IMR-90 (cell line): ENCODE data around the gene ITFG2. TPM values are rescaled to one million over a fixed set of nuclear protein-coding genes. Genes with fewer than 3 reads are reported as not detected.

Experiments used
- ATAC-seq: fragments of 200-7000 bp; cut with Tn5 transposase; 2 replicates; pipeline ENCODE4 v1.9.1; 2020; ENCODE audit warnings: low read depth, mild to moderate bottlenecking, moderate library complexity
- BruUV-seq: library from RNA; stranded (reverse); fragments of 400-500 nt; replicated peaks from 2 replicates; lab custom pipeline; 2021; lab: Mats Ljungman, UMichigan
- CTCF ChIA-PET: fragments of 300-600 bp; formaldehyde crosslinking; extraction: SDS; loops from one replicate; lab custom pipeline; 2021; ENCODE audit warnings: antibody characterized with exemption; lab: Yijun Ruan, JAX
- POLR2A ChIA-PET: fragments of 300-600 bp; sonication (Branson Sonifier 250); formaldehyde crosslinking; loops from one replicate; lab custom pipeline; 2022; ENCODE audit warnings: antibody characterized with exemption; ENCODE audit not compliant: unreplicated experiment; lab: Charles Lee
- DNase-seq: peaks from one replicate; pipeline ENCODE4 v3.0.0; 2013
- H2AFZ ChIP-seq: replicated peaks from 2 replicates; pipeline ENCODE3; 2013; ENCODE audit warnings: low read length, mild to moderate bottlenecking; ENCODE audit not compliant: poor library complexity
- H2AK5ac ChIP-seq: 2 replicates; pipeline ENCODE4 v1.6.1; 2013; ENCODE audit warnings: low read depth, low read length, inconsistent platforms
- H2AK9ac ChIP-seq: replicated peaks from 2 replicates; pipeline ENCODE3; 2013; ENCODE audit warnings: mild to moderate bottlenecking, low read depth, low read length, moderate library complexity; ENCODE audit not compliant: poor library complexity
- H2BK120ac ChIP-seq: 2 replicates; pipeline ENCODE4 v1.6.1; 2013; ENCODE audit warnings: low read depth, low read length, inconsistent platforms
- H2BK15ac ChIP-seq: 3 replicates; pipeline ENCODE4 v1.6.1; 2013; ENCODE audit warnings: low read depth, low read length, inconsistent platforms
- H2BK20ac ChIP-seq: 2 replicates; pipeline ENCODE4 v1.6.1; 2013; ENCODE audit warnings: low read depth, mild to moderate bottlenecking, inconsistent platforms, low read length, moderate library complexity
- H2BK5ac ChIP-seq: 2 replicates; pipeline ENCODE4 v1.6.1; 2013; ENCODE audit warnings: mild to moderate bottlenecking, low read depth, low read length, inconsistent platforms; ENCODE audit not compliant: poor library complexity, severe bottlenecking
- H3K14ac ChIP-seq: replicated peaks from 2 replicates; pipeline ENCODE4 v1.6.1; 2013; ENCODE audit warnings: low read depth, low read length, inconsistent platforms
- H3K18ac ChIP-seq: 2 replicates; pipeline ENCODE4 v1.6.1; 2013; ENCODE audit warnings: low read depth, low read length, control low read depth
- H3K23ac ChIP-seq: 2 replicates; pipeline ENCODE4 v1.6.1; 2013; ENCODE audit warnings: low read depth, low read length, inconsistent platforms
- H3K27ac ChIP-seq: 2 replicates; pipeline ENCODE4 v1.5.1; 2013; ENCODE audit warnings: mild to moderate bottlenecking, control low read depth, low read length; ENCODE audit not compliant: insufficient read depth
- H3K27me3 ChIP-seq: 2 replicates; pipeline ENCODE4 v1.6.1; 2013; ENCODE audit warnings: low read length; ENCODE audit not compliant: control insufficient read depth, insufficient read depth
- H3K36me3 ChIP-seq: 2 replicates; pipeline ENCODE4 v1.6.1; 2013; ENCODE audit warnings: low read length, mixed read lengths; ENCODE audit not compliant: control insufficient read depth, insufficient read depth
- H3K4ac ChIP-seq: 2 replicates; pipeline ENCODE4 v1.6.1; 2013; ENCODE audit warnings: low read depth, low read length, inconsistent platforms
- H3K4me1 ChIP-seq: 2 replicates; pipeline ENCODE4 v1.6.1; 2013; ENCODE audit warnings: low read length, mixed read lengths; ENCODE audit not compliant: control insufficient read depth, insufficient read depth
- H3K4me2 ChIP-seq: 2 replicates; pipeline ENCODE4 v1.6.1; 2013; ENCODE audit warnings: low read depth, mild to moderate bottlenecking, control low read depth, low read length, moderate library complexity
- H3K4me3 ChIP-seq: 2 replicates; pipeline ENCODE4 v1.5.1; 2013; ENCODE audit warnings: low read depth, mild to moderate bottlenecking, control low read depth, low read length, moderate library complexity; ENCODE audit not compliant: insufficient read depth
- H3K56ac ChIP-seq: 2 replicates; pipeline ENCODE4 v1.6.1; 2013; ENCODE audit warnings: low read length, inconsistent platforms; ENCODE audit not compliant: insufficient read depth; ENCODE audit errors: extremely low read depth
- H3K79me1 ChIP-seq, 2 experiments: 2 replicates each; pipeline ENCODE4 v1.6.1; 2013; ENCODE audit warnings: low read length in 2 of 2, inconsistent platforms in 1 of 2, low read depth in 1 of 2
- H3K9ac ChIP-seq: 2 replicates; pipeline ENCODE4 v1.6.1; 2013; ENCODE audit warnings: low read depth, low read length, control low read depth
- H3K9me1 ChIP-seq: 2 replicates; pipeline ENCODE4 v1.6.1; 2013; ENCODE audit warnings: low read length, inconsistent platforms; ENCODE audit not compliant: insufficient read depth
- H3K9me3 ChIP-seq: 2 replicates; pipeline ENCODE4 v1.6.1; 2013; ENCODE audit warnings: low read length; ENCODE audit not compliant: control insufficient read depth, insufficient read depth
- H4K20me1 ChIP-seq: 2 replicates; pipeline ENCODE4 v1.6.1; 2013; ENCODE audit warnings: low read length, inconsistent platforms; ENCODE audit not compliant: insufficient read depth
- H4K5ac ChIP-seq: 2 replicates; pipeline ENCODE4 v1.6.1; 2013; ENCODE audit warnings: mild to moderate bottlenecking, low read depth, low read length, control low read depth
- H4K8ac ChIP-seq, 2 experiments: 2 replicates each; pipeline ENCODE4 v1.6.1; 2013; ENCODE audit warnings: low read depth in 2 of 2, low read length in 2 of 2, control low read depth in 1 of 2, inconsistent platforms in 1 of 2
- H4K91ac ChIP-seq: 2 replicates; pipeline ENCODE4 v1.6.1; 2013; ENCODE audit warnings: low read depth, low read length, inconsistent platforms; ENCODE audit not compliant: insufficient read depth
- BHLHE40 ChIP-seq: fragments of 150-350 bp; IDR thresholded peaks from 2 replicates; pipeline ENCODE4 v1.6.1; 2016; ENCODE audit warnings: mild to moderate bottlenecking, low read depth, low read length
- CEBPB ChIP-seq: IDR thresholded peaks from 2 replicates; pipeline ENCODE4 v1.6.1; 2012; ENCODE audit warnings: low read depth, low read length, improper control_type of control experiment
- CTCF ChIP-seq: conservative IDR thresholded peaks from 2 replicates; pipeline ENCODE4 v1.5.1; 2012; ENCODE audit warnings: mild to moderate bottlenecking, low read depth, low read length, improper control_type of control experiment
- ELK1 ChIP-seq: fragments of 150-350 bp; IDR thresholded peaks from 2 replicates; pipeline ENCODE4 v1.6.1; 2016; ENCODE audit warnings: low read depth, mild to moderate bottlenecking, low read length, moderate library complexity, borderline replicate concordance
- FOS ChIP-seq: fragments of 150-350 bp; IDR thresholded peaks from 2 replicates; pipeline ENCODE4 v1.6.1; 2016; ENCODE audit warnings: low read depth, low read length
- MAZ ChIP-seq: IDR thresholded peaks from 2 replicates; pipeline ENCODE4 v1.6.1; 2012; ENCODE audit warnings: low read depth, mild to moderate bottlenecking, low read length, improper control_type of control experiment, moderate library complexity, borderline replicate concordance
- MXI1 ChIP-seq: IDR thresholded peaks from 2 replicates; pipeline ENCODE4 v1.6.1; 2012; ENCODE audit warnings: low read depth, mild to moderate bottlenecking, low read length, moderate library complexity, borderline replicate concordance
- NFE2L2 ChIP-seq: fragments of 150-350 bp; IDR thresholded peaks from 2 replicates; pipeline ENCODE4 v1.6.1; 2016; ENCODE audit warnings: low read depth, mild to moderate bottlenecking, low read length
- POLR2A ChIP-seq: IDR thresholded peaks from 2 replicates; pipeline ENCODE4 v1.6.1; 2012; ENCODE audit warnings: mild to moderate bottlenecking, low read depth, low read length
- RAD21 ChIP-seq: IDR thresholded peaks from 2 replicates; pipeline ENCODE4 v1.6.1; 2012; ENCODE audit warnings: low read length, improper control_type of control experiment
- RCOR1 ChIP-seq: IDR thresholded peaks from 2 replicates; pipeline ENCODE4 v1.6.1; 2012; ENCODE audit warnings: mild to moderate bottlenecking, low read length, improper control_type of control experiment; ENCODE audit not compliant: insufficient replicate concordance
- RFX5 ChIP-seq: IDR thresholded peaks from 2 replicates; pipeline ENCODE4 v1.8.0; 2012; ENCODE audit warnings: low read depth, mild to moderate bottlenecking, low read length, moderate library complexity
- SMC3 ChIP-seq: fragments of 150-350 bp; IDR thresholded peaks from 2 replicates; pipeline ENCODE4 v1.6.1; 2016; ENCODE audit warnings: low read depth, mild to moderate bottlenecking, antibody characterized with exemption, low read length, moderate library complexity
- USF2 ChIP-seq: fragments of 150-350 bp; IDR thresholded peaks from 2 replicates; pipeline ENCODE4 v1.6.1; 2017; ENCODE audit warnings: mild to moderate bottlenecking, antibody characterized with exemption, low read length, low read depth
- WGBS, 2 experiments: methylation state at CpG; one replicate each; pipeline versions ENCODE4 v1.1.5 to v1.1.7; 2013; ENCODE audit warnings: missing lambda C conversion rate in 2 of 2; ENCODE audit not compliant: insufficient read length in 1 of 2; ENCODE audit errors: extremely low coverage in 2 of 2; 5-methylcytosine and 5-hydroxymethylcytosine counted together
- dilution Hi-C: fragments of 300-500 bp; cut with HindIII; formaldehyde crosslinking; loops from one replicate; pipeline ENCODE4 v1.14.3; 2018; ENCODE audit warnings: low sequenced_read_pairs; ENCODE audit not compliant: unreplicated experiment
- in situ Hi-C: fragments of 300-500 bp; cut with MboI; formaldehyde crosslinking; loops from 3 replicates; pipeline ENCODE4 v1.14.3; 2019; ENCODE audit warnings: low sequenced_read_pairs, inconsistent platforms, mixed read lengths
- intact Hi-C: fragments of 100-400 bp; cut with micrococcal nuclease; formaldehyde crosslinking; loops from 2 replicates; pipeline ENCODE4 v1.10.0; 2022
- polyA plus RNA-seq, 3 experiments: library from polyadenylated mRNA; depleted of rRNA; stranded (reverse); fragments of >200 nt; gene quantifications; 2 replicates each; pipeline ENCODE4 v1.2.3, GENCODE V29; 2012; ENCODE audit warnings: low replicate concordance in 1 of 3
- total RNA-seq: library from RNA; depleted of rRNA; stranded (reverse); fragments of >200 nt; gene quantifications from 2 replicates; pipeline ENCODE4 v1.2.3, GENCODE V29; 2012

ITFG2 gene
- total and polyA plus RNA-seq, 2 of the 4 experiments (the other 2 are of a cell fraction): 20.3 to 25.5 TPM

- Histone ChIP-seq H4K5ac (no peak overlapping the region), H3K79me1 (no peaks in the 10 kb centered on the region), H4K20me1 (no peaks in the 10 kb centered on the region), H3K27me3 (no peaks in the 10 kb centered on the region), H3K9me3 (no peaks in the 10 kb centered on the region), H3K36me3 (peaks cover 36% of the 10 kb centered on the region), H3K4me3 (no peak overlapping the region), H2BK15ac (no peak overlapping the region), H4K8ac (no peak overlapping the region), H4K91ac (no peak overlapping the region), H3K9ac (no peak overlapping the region), H2AK9ac (no peak overlapping the region), H3K4ac (no peak overlapping the region), H3K27ac (no peak overlapping the region), H2AFZ (no peak overlapping the region), H2AK5ac (no peak overlapping the region), H3K14ac (no peak overlapping the region), H2BK20ac (no peak overlapping the region), H3K4me2 (no peak overlapping the region), H3K56ac (no peak overlapping the region), H3K4me1 (no peaks in the 10 kb centered on the region), H3K9me1 (0 out of 2 replicates have a peak, but pooled peaks cover 2% of the 10 kb centered on the region), H3K18ac (no peak overlapping the region), H3K23ac (no peak overlapping the region), H2BK120ac (no peak overlapping the region), H2BK5ac (no peak overlapping the region)
- dilution Hi-C loops: no loop called here
- POLR2A ChIA-PET: no interaction called here
- DNase-seq: no peak
- TF ChIP-seq FOS (no peak), MAZ (no peak), POLR2A (no peak), ELK1 (no peak), CTCF (no peak), USF2 (no peak), NFE2L2 (no peak), CEBPB (no peak), RFX5 (no peak), RCOR1 (no peak), SMC3 (no peak), RAD21 (no peak), BHLHE40 (no peak), MXI1 (no peak)
- no TSS peak for BruUV-seq
- in situ Hi-C loops: no loop called here
- ATAC-seq: no peak
- intact Hi-C loops: no loop called here
- 80% methylated on average over 2 of the region's 6 CpGs; no CpG with 5 or more reads in 1 of the 2 experiments for WGBS, 2 experiments
- CTCF ChIA-PET: no interaction called here
These were observed 16.8 kb downstream of the ITFG2 start for GRCh38 chr12:2829275-2829674.
